ENCODE measurements around the gene NRIP1. TPM values are rescaled to one million over a fixed set of nuclear protein-coding genes. Genes with fewer than 3 reads are reported as not detected.

Gene NRIP1
- total RNA-seq, 4 donors from 2014 or later = 37.2 to 86.3 (median 60.7) TPM

- DNase-seq (ENCODE audit: low spot score) (no peak), ATAC-seq (ENCODE audit: low FRiP score) (no peak)
- no peak for TF ChIP-seq CTCF (IDR thresholded peaks at IDR 0.05)
These were observed 63.7 kb downstream of the NRIP1 start for GRCh38 chr21:15001113-15001512.

- no peak for TF ChIP-seq CTCF (IDR thresholded peaks at IDR 0.05)
- ATAC-seq (ENCODE audit: low FRiP score) (no peak), DNase-seq (ENCODE audit: low spot score) (no peak)
These were observed 64.7 kb downstream of the NRIP1 start for GRCh38 chr21:15000081-15000480.

GRCh38 chr21:14998784-14999183 is 66.0 kb downstream of the NRIP1 start:
- no peak for ATAC-seq (ENCODE audit: low FRiP score)
- TF ChIP-seq CTCF (IDR thresholded peaks at IDR 0.05) = no peak
- no peak for DNase-seq (ENCODE audit: low spot score)

- no peak for ATAC-seq (ENCODE audit: low FRiP score)
- TF ChIP-seq CTCF (IDR thresholded peaks at IDR 0.05) = no peak
- no peak for DNase-seq (ENCODE audit: low spot score)
These were observed 66.5 kb downstream of the NRIP1 start for GRCh38 chr21:14998336-14998735.

GRCh38 chr21:14995695-14996490 is 68.9 kb downstream of the NRIP1 start:
- ATAC-seq (ENCODE audit: low FRiP score) (no peak), DNase-seq (ENCODE audit: low spot score) (no peak)
- no peak for TF ChIP-seq CTCF (IDR thresholded peaks at IDR 0.05)

GRCh38 chr21:14995226-14995625 is 69.6 kb downstream of the NRIP1 start:
- no peak for TF ChIP-seq CTCF (IDR thresholded peaks at IDR 0.05)
- no peak for DNase-seq (ENCODE audit: low spot score)
- no peak for ATAC-seq (ENCODE audit: low FRiP score)

- TF ChIP-seq CTCF (IDR thresholded peaks at IDR 0.05) = no peak
- ATAC-seq (ENCODE audit: low FRiP score) (no peak), DNase-seq (ENCODE audit: low spot score) (no peak)
These were observed 71.7 kb downstream of the NRIP1 start for GRCh38 chr21:14993115-14993514.
